ENCODE results near the gene COL6A5.

COL6A5 gene

DNA sequence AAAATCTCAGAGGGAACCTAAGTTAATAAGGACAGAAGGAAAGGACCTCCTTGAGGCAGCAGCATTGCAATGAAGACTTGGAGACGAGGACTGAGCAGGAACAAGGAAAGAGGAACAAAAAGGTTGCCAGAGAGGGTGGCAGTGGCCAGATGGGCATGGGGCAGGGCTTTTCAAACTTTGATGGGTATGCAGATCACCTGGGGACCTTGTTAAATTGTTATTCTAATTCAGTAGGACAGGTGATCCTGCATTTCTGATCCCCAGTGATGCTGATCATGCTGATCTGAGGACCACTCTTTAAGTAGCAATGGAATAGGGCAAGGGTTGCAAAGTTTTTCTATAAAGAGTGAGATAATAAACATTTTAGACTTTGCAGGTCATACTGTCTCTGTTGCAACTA, 182.6 kb downstream of the COL6A5 start:
- DNase-seq, result no peak

DNA sequence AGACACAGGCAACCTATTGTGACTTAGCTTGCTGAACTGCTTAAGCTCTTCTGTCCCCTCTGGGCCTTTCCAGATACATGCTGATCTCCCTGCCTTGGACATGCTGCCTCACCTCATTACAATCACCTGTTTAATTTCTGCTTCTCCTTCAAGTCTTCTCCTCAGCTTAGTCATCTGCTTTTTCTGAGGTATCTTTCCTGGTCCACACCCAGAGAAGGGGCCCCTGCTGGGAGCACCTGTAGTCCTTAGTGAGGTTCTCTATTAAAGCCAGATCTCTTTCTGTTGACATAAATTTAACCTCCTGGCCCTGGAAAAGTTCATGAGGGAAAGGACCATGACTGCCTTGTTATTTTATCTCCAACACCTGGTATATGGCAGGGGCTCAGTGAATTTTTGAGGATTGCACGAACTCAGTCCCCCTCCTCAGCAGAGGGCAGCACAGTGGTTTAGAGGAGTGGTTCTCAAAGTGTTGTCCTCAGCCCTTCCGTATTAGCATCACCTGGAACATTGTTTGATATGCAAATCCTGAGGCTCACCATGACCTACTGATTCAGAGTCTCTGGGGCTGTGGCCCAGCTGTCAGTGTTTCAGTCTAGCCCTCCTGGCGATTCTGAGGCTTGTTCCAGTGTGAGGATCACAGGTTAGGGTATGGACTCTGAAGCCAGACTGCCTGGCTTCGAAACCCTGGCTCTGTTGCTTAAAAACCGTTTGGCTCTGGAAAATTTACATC, 184.2 kb downstream of the COL6A5 start:
- DNase-seq, result no peak

DNA sequence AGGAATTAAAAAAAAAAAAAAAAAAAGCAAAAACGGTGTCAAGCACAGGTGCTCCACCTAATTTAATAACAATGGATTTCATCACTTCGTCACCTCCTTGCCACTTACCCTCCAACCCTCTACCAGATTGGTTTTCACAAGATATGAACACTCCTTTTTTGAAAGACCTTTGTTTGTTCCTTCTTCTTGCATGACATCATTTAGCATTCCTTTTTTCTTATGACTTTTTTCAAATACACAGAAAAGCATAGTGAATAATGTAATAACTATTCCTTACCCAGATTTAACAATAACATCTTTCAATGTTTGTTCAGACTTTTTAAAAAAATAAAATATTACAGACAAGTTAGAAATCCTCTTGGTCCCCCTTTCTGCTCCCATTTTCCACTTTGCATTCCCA, 187.8 kb downstream of the COL6A5 start:
- no peak for DNase-seq

Measured in islet precursor cell (in vitro differentiated cells).